Mucosa of rectum (tissue), 2 donors: ENCODE measurements around the gene ID3.
A peak's percentile ranks its signal among the peaks of the same experiment; 100 is the strongest.
"Not testable (repeated sequence)": the region's sequence is repeated elsewhere in the genome, so short reads cannot be mapped to it uniquely, and the experiment has no call there.

Experiments
- H3K27ac ChIP-seq, 2 donors: one replicate each; pipeline ENCODE4 v1.7.0; 2013; ENCODE audit warnings: inconsistent platforms in 2 of 2, low read depth in 2 of 2, low read length in 2 of 2
- H3K27me3 ChIP-seq, 2 donors: one replicate each; pipeline ENCODE4 v1.7.0; 2013; ENCODE audit warnings: low read length in 2 of 2; ENCODE audit not compliant: control insufficient read depth in 2 of 2, insufficient read depth in 2 of 2
- H3K36me3 ChIP-seq, 2 donors: one replicate each; pipeline ENCODE4 v1.7.0; 2013; ENCODE audit warnings: low read length in 2 of 2; ENCODE audit not compliant: control insufficient read depth in 2 of 2, insufficient read depth in 2 of 2
- H3K4me1 ChIP-seq, 2 donors: one replicate each; pipeline ENCODE4 v1.7.0; 2013; ENCODE audit warnings: low read length in 2 of 2, mild to moderate bottlenecking in 1 of 2; ENCODE audit not compliant: control insufficient read depth in 2 of 2, insufficient read depth in 2 of 2
- H3K4me3 ChIP-seq, 2 donors: one replicate each; pipeline ENCODE4 v1.7.0; 2013; ENCODE audit warnings: low read length in 2 of 2
- H3K9ac ChIP-seq, 2 donors: one replicate each; pipeline ENCODE4 v1.7.0; 2013; ENCODE audit warnings: low read length in 2 of 2, low read depth in 1 of 2, mild to moderate bottlenecking in 1 of 2
- H3K9me3 ChIP-seq, 2 donors: one replicate each; pipeline ENCODE4 v1.7.0; 2013; ENCODE audit warnings: low read length in 2 of 2; ENCODE audit not compliant: control insufficient read depth in 2 of 2
- donor health status: healthy.
- donor health status: Normal muscosa, but diverticular disease.

The ID3 gene

DNA sequence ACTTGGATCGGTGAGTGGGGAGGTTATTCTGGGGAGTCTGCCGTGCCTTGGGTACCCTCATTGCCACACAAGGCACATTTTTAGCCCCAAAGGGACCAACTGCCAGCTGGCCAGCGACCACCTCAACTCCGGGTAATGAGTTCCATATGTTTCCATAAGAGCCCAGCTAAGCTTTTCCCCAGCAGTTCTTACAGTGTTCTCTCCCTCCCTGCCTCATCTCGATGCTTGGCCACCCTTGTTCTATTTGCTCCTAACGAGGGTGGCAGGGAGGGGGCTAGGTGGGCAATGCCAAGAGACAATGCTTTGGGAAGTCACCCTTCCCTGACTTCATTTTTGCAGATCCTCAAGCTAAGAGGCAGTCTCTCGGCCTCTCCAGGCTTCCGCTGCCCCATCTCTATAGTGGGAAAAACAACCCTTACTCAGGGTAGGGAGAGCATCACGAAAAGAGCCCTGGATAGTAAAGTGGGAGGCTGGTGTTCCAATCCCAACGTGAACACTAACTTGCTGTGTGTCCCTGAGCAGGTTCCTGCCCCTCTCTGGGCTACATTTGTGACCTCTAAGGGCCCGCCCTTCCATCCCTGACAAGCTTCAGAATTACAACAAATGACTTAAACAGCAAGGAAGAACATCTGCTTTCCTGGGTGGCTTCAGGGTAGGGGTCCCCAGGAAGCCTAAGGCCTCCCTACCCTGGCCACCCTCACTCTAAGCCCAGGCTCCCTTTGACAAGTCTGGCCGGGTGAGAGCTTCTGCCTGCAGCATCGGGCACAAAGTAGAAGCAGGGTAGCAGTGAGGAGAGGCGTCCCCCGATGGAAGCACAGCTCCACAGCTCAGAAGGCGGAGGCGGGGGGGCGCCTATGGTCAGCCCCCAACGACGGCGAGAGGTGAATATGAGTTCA lies 5.8 kb downstream of the ID3 start:
- Histone ChIP-seq H3K4me1 (peaks cover 35 to 50% of the 10 kb centered on the region in 2 donors), H3K9me3 (no peaks in the 10 kb centered on the region), H3K9ac (peak overlapping the region; percentile 32 to 89), H3K27ac (peak overlapping the region; percentile 93 to 95), H3K27me3 (no peaks in the 10 kb centered on the region), H3K36me3 (peaks cover 3 to 8% of the 10 kb centered on the region in 2 donors), H3K4me3 (peak overlapping the region; percentile 63 to 72)

DNA sequence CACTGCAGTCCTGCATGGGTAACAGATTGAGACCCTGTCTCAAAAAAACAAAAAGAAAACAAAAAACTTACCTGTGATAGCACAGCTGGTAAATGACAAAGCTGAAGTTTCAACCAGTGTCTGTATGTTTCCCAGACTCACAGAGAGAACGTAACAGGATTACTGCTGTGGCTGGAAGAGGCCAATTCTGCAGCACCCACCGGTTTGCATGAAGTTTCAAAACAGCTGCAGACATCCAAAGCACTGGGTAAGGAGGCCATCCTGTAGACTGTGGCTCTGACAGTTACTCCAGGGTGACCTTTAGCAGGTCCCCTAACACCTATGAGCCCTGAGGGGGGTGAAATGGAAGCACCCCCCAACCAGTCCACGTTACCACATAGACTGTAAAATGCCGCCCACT lies 7.5 kb downstream of the ID3 start:
- H3K27me3 ChIP-seq = no peaks in the 10 kb centered on the region
- H3K4me1 ChIP-seq = peaks cover 35 to 47% of the 10 kb centered on the region in 2 donors
- H3K9me3 ChIP-seq = no peaks in the 10 kb centered on the region
- H3K27ac ChIP-seq = no peak overlapping the region
- H3K9ac ChIP-seq = no peak overlapping the region
- H3K4me3 ChIP-seq = no peak overlapping the region
- peaks cover 0 to under 1% of the 10 kb centered on the region in 2 donors for H3K36me3 ChIP-seq

- Histone ChIP-seq H3K36me3 (no peaks in the 10 kb centered on the region), H3K27me3 (no peaks in the 10 kb centered on the region), H3K9ac (no peak overlapping the region), H3K9me3 (no peaks in the 10 kb centered on the region), H3K4me1 (peaks cover 27 to 38% of the 10 kb centered on the region in 2 donors), H3K27ac (peak overlapping the region; percentile 24 to 57), H3K4me3 (no peak overlapping the region)
These were observed 10.6 kb downstream of the ID3 start for GRCh38 chr1:23548704-23549143.

DNA sequence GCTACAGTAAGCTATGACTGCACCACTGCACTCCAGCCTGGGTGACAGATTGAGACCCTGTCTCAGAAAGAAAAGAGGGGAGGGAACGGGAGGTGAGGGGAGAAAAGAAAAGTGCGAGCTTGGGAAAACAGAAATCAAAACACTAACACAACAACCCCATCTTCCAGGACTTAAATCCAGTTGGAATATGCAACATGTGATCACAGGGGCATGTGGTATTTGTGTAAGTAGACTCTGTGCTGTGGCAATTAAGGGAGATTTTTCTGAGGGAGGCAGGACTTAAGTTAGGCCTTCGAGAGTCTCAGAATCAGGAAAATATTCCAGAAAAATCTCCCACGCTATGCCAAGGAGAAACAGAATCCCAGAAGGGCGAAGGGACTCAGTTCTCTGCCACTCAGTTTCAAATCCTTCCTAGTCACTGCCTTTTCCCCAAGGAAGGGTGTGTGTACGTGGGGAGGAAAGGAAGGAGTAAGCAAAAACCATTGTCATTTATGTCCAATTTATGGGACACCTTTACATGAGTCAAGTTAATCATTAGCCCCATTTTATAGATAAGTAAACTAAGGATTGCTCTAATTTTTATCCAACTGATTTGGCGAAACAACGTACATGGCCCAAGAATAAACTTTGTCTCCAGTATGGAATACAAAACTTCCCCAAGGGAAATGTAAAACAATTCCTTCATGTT lies 12.3 kb downstream of the ID3 start:
- Histone ChIP-seq H3K9me3 (no peaks in the 10 kb centered on the region), H3K27me3 (no peaks in the 10 kb centered on the region), H3K4me1 (peaks cover 27 to 32% of the 10 kb centered on the region in 2 donors), H3K27ac (peak overlapping the region; percentile 75 to 91), H3K36me3 (no peaks in the 10 kb centered on the region), H3K9ac (peak overlapping the region; percentile 66 to 70), H3K4me3 (peak overlapping the region; percentile 9 to 45)

DNA sequence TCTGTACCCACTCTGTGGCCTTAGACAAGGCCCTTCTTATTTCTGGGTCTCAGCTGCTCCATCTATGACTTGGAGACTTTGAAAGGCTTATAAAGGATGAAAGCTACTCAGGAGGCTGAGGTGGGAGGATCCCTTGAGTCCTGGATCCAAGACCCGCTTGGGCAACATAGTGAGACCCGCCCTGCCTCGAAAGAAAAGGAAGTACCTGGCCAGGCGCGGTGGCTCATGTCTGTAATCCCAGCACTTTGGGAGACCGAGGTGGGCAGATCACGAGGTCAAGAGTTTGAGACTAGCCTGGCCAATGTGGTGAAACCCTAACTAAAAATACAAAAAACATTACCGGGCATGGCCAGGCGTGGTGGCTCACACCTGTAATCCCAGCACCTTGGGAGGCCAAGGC lies 13.4 kb downstream of the ID3 start:
- peak overlapping the region; percentile 75 to 91 for H3K27ac ChIP-seq
- no peaks in the 10 kb centered on the region for H3K9me3 ChIP-seq
- H3K4me3 ChIP-seq = no peak overlapping the region
- no peaks in the 10 kb centered on the region for H3K36me3 ChIP-seq
- H3K27me3 ChIP-seq = no peaks in the 10 kb centered on the region
- peaks cover 27 to 32% of the 10 kb centered on the region in 2 donors for H3K4me1 ChIP-seq
- peak overlapping the region in 1 of 2 donors; percentile 24 for H3K9ac ChIP-seq

DNA sequence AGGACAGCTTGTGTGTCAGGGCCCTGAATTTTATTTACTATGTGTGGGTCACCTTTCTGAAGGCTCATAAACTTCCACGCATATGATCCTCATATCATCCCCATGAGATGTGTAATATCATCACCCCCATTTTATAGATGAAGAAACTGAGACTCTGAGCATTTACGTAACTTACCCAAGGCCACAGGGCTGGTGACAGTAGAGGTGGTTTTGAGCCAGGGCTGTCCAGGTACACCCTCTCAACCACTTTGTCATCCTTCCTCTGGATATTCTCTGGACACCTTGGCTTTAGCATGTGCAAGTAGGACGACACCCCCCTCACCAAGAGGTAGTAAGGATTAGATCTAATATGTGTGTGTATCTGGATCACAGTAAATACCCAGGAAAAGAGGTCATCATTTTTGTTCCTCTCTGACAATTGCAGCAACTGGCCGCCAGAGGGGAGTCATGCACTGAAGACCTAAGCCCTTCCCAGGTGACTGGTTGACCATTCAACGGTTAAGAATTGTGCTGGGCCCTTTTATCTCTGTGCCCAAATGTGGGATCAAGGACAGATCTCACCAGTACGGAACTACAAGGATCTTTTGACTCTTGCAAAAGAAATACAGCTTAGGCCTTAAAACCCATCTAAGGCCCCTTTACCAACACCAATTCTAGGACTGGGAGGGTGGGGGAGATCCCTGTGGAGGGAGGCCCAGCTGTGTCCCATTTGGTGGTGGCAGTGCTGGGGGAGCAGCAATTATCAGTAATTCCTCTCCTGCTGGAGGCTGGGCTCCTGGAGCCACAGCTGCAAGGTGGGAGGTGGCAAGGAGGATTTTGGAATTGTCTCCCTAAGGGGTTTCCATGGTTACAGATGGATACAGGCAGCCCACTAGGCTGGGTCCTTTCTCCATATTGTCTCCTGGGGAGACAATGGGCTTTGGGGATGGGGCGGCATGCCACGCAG lies 14.6 kb downstream of the ID3 start:
- H3K9me3 ChIP-seq = no peaks in the 10 kb centered on the region
- H3K27ac ChIP-seq = peak overlapping the region; percentile 75 to 91
- no peak overlapping the region for H3K4me3 ChIP-seq
- no peaks in the 10 kb centered on the region for H3K36me3 ChIP-seq
- peaks cover 30 to 33% of the 10 kb centered on the region in 2 donors for H3K4me1 ChIP-seq
- no peaks in the 10 kb centered on the region for H3K27me3 ChIP-seq
- H3K9ac ChIP-seq = peak overlapping the region; percentile 5 to 44

GRCh38 chr1:23543707-23544443 lies 15.4 kb downstream of the ID3 start:
- Histone ChIP-seq H3K9me3 (no peaks in the 10 kb centered on the region), H3K27ac (no peak overlapping the region), H3K4me3 (no peak overlapping the region), H3K9ac (no peak overlapping the region), H3K4me1 (peaks cover 32 to 35% of the 10 kb centered on the region in 2 donors), H3K27me3 (no peaks in the 10 kb centered on the region), H3K36me3 (no peaks in the 10 kb centered on the region)

- not testable (repeated sequence) for H3K27me3 ChIP-seq, H3K9ac ChIP-seq, H3K36me3 ChIP-seq, H3K9me3 ChIP-seq, H3K4me3 ChIP-seq, H3K27ac ChIP-seq
- peaks cover 30 to 31% of the 10 kb centered on the region in 2 donors for H3K4me1 ChIP-seq
These were observed 16.4 kb downstream of the ID3 start for GRCh38 chr1:23542940-23543339.

GRCh38 chr1:23539698-23540266 lies 19.5 kb downstream of the ID3 start:
- Histone ChIP-seq H3K9me3 (no peaks in the 10 kb centered on the region), H3K9ac (peak overlapping the region; percentile 40 to 60), H3K27ac (peak overlapping the region in 1 of 2 donors; percentile 58), H3K27me3 (no peaks in the 10 kb centered on the region), H3K36me3 (no peaks in the 10 kb centered on the region), H3K4me1 (peaks cover 4 to 5% of the 10 kb centered on the region in 2 donors), H3K4me3 (peak overlapping the region; percentile 52 to 62)
